Heart left ventricle (tissue), 16 donors: ENCODE measurements around the gene CNBD2. TPM values are rescaled to one million over a fixed set of nuclear protein-coding genes. Genes with fewer than 3 reads are reported as not detected.
"Not testable (repeated sequence)": the region's sequence is repeated elsewhere in the genome, so short reads cannot be mapped to it uniquely, and the experiment has no call there.

ENCODE experiments used
- ATAC-seq, 4 donors: fragments of 200-7000 bp; cut with Tn5 transposase; one replicate each; pipeline ENCODE4 v1.9.1; 2020 to 2022; ENCODE audit warnings: moderate library complexity in 4 of 4, mild to moderate bottlenecking in 3 of 4, moderate number of reproducible peaks in 1 of 4
- DNase-seq, 5 donors: peaks; one replicate each; pipeline ENCODE4 v3.0.0-alpha.2; 2020
- H3K27ac ChIP-seq, 12 donors: fragments of 200-600 bp; sonication (generic) in 4 of 12; one replicate each; pipeline versions ENCODE4 v1.5.0 to v1.8.0; 2016 to 2022; ENCODE audit warnings: mild to moderate bottlenecking in 2 of 12
- H3K27me3 ChIP-seq, 9 donors: fragments of 200-600 bp; sonication (generic) in 2 of 9; one replicate each; pipeline versions ENCODE4 v1.5.1 to v1.8.0; 2016 to 2022; ENCODE audit warnings: mild to moderate bottlenecking in 3 of 9
- H3K36me3 ChIP-seq, 9 donors: fragments of 200-600 bp; sonication (generic) in 2 of 9; one replicate each; pipeline versions ENCODE4 v1.5.0 to v1.8.0; 2018 to 2022; ENCODE audit warnings: mild to moderate bottlenecking in 2 of 9
- H3K4me1 ChIP-seq, 12 donors: fragments of 200-600 bp; sonication (generic) in 4 of 12; one replicate each; pipeline versions ENCODE4 v1.5.0 to v1.8.0; 2016 to 2022; ENCODE audit warnings: mild to moderate bottlenecking in 3 of 12
- H3K4me3 ChIP-seq, 12 donors: fragments of 200-600 bp; sonication (generic) in 4 of 12; one replicate each; pipeline versions ENCODE4 v1.5.0 to v1.8.0; 2017 to 2022; ENCODE audit warnings: mild to moderate bottlenecking in 9 of 12, moderate library complexity in 4 of 12
- H3K9me3 ChIP-seq, 12 donors: fragments of 200-600 bp; sonication (generic) in 4 of 12; one replicate each; pipeline versions ENCODE4 v1.5.0 to v1.8.0; 2016 to 2022; ENCODE audit warnings: mild to moderate bottlenecking in 1 of 12
- POLR2A ChIP-seq, 2 donors: fragments of 450-650 bp; IDR thresholded peaks; one replicate each; pipeline ENCODE4 v1.6.1; 2017; ENCODE audit warnings: antibody characterized with exemption in 2 of 2, mild to moderate bottlenecking in 2 of 2, moderate library complexity in 2 of 2
- WGBS, 4 donors: extraction: QIAGEN DNeasy Blood & Tissue Kit in 2 of 4; methylation state at CpG; one replicate each; pipeline versions ENCODE4 v1.1.5 to v1.1.7; 2013 to 2018; 5-methylcytosine and 5-hydroxymethylcytosine counted together
- intact Hi-C, 10 donors: fragments of 100-400 bp; cut with DNase I; formaldehyde crosslinking; loops; one replicate each; pipeline versions ENCODE4 v1.11.1 to v1.14.2; 2022
- polyA plus RNA-seq, 2 donors: library from polyadenylated mRNA; stranded (reverse); fragments of 200-250 nt; gene quantifications; one replicate each; pipeline ENCODE4 v1.2.3, GENCODE V29; 2013
- total RNA-seq, 9 donors: library from RNA; depleted of rRNA in 2 of 9; stranded (reverse); fragments of >200 nt in 2 of 9; fragmentation: NEBNext Ultra II Directional in 3 of 9; extraction: Animal tissue kit (Norgen Biotek cat#: 25700) in 3 of 9; gene quantifications; one replicate each; pipeline versions ENCODE4 v1.1.0 to v1.2.4, GENCODE V29; 2016 to 2023
- TF ChIP-seq, protein P1 (sequence below), 12 donors: fragments of 200-600 bp; sonication (generic) in 4 of 12; IDR thresholded peaks; one replicate each; pipeline versions ENCODE4 v1.5.0 to v1.8.0; 2018 to 2022; ENCODE audit warnings: antibody characterized with exemption in 12 of 12, mild to moderate bottlenecking in 5 of 12
- donor health status: ischemic (EF 13 %, LVEDD 7.1; RV severe dilation, severe dysfunction).
- donor health status: healthy with polysubstance abuse.
- donor health status: DM: no; HTN: yes; CAD: no.
- donor health status: DM: no; HTN: no; CAD: no.
- donor health status: ischemic (EF 25% LVEDD 6.9; RV normal size, moderate dysfunction).
- donor health status: ischemic (EF 25% LVEDD 5.7; RV mildly dilated, moderate dysfunction).
- donor health status: healthy.
- donor health status: DM: yes; HTN: yes; CAD: no.
- donor health status: ischemic (EF 35%, LVEDD 5.7; RV mildly dilated, moderate dysfunction).
- donor health status: nonischemic (EF 11% LVEDD 7.7; RV severe dilation, severe dysfunction).
- donor health status: DM: yes; HTN: yes; CAD: no.
- donor health status: PGD.
- donor health status: ischemic (EF 29% LVEDD 5.4; RV normal size, mild dysfunction).
- donor health status: nonischemic (EF 23%, LVEDD 6.1; RV moderate dilation, normal function).

CNBD2 gene
- total and polyA plus RNA-seq, 11 donors: 1.4 to 7.7 (median 3.6) TPM; not detected in 1

- 0 to 1% (median 1%) methylated on average over 25 to 75 of the region's 75 CpGs for WGBS, 4 donors
- DNase-seq (peak; percentile 91 to 96 (median 94)), ATAC-seq (peak; percentile 98 to 99 (median 99))
- TF ChIP-seq, protein P1, sequence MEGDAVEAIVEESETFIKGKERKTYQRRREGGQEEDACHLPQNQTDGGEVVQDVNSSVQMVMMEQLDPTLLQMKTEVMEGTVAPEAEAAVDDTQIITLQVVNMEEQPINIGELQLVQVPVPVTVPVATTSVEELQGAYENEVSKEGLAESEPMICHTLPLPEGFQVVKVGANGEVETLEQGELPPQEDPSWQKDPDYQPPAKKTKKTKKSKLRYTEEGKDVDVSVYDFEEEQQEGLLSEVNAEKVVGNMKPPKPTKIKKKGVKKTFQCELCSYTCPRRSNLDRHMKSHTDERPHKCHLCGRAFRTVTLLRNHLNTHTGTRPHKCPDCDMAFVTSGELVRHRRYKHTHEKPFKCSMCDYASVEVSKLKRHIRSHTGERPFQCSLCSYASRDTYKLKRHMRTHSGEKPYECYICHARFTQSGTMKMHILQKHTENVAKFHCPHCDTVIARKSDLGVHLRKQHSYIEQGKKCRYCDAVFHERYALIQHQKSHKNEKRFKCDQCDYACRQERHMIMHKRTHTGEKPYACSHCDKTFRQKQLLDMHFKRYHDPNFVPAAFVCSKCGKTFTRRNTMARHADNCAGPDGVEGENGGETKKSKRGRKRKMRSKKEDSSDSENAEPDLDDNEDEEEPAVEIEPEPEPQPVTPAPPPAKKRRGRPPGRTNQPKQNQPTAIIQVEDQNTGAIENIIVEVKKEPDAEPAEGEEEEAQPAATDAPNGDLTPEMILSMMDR (IDR thresholded peaks at IDR 0.05): no peak
- peak; percentile 66 to 91 for TF ChIP-seq POLR2A (IDR thresholded peaks at IDR 0.05)
- intact Hi-C loops: loop anchor here in 3 of 10 donors (2.0 to 5.0 kb wide), 3 partner anchors 14 to 98 kb away; partner anchors contain the start of gene SCAND1 (in 1 of the 3)
- H3K27me3 ChIP-seq: no peaks in the 10 kb centered on the region
- no peaks in the 10 kb centered on the region for H3K9me3 ChIP-seq
- peaks cover 0 to 20% (median 0%) of the 10 kb centered on the region in 9 donors for H3K36me3 ChIP-seq
- peaks cover 0 to 40% (median 29%) of the 10 kb centered on the region in 12 donors for H3K4me1 ChIP-seq
- peak overlapping the region; percentile 72 to 100 (median 96) for H3K4me3 ChIP-seq
- peak overlapping the region; percentile 92 to 100 (median 98) for H3K27ac ChIP-seq
Measured at GRCh38 chr20:36050436-36051317, 82.3 kb downstream of the CNBD2 start.

- intact Hi-C loops: loop anchor here in 3 of 10 donors (2.0 to 5.0 kb wide), 3 partner anchors 13 to 99 kb away; partner anchors contain the start of gene SCAND1 (in 1 of the 3)
- peaks cover 0 to 32% (median 23%) of the 10 kb centered on the region in 12 donors for H3K4me1 ChIP-seq
- no peaks in the 10 kb centered on the region for H3K9me3 ChIP-seq
- no peaks in the 10 kb centered on the region for H3K27me3 ChIP-seq
- WGBS, 4 donors: 83 to 85% (median 83%) methylated on average over 13 of the region's 13 CpGs
- DNase-seq: no peak
- H3K4me3 ChIP-seq: peak overlapping the region; percentile 72 to 100 (median 96)
- ATAC-seq: no peak
- H3K36me3 ChIP-seq: peaks cover 0 to 14% (median 0%) of the 10 kb centered on the region in 9 donors
- TF ChIP-seq, protein P1 (IDR thresholded peaks at IDR 0.05): no peak
- H3K27ac ChIP-seq: peak overlapping the region in 11 of 12 donors; percentile 92 to 100 (median 99)
Measured at GRCh38 chr20:36051318-36052116, 83.1 kb downstream of the CNBD2 start.

GRCh38 chr20:36052117-36052513 is 83.7 kb downstream of the CNBD2 start:
- Histone ChIP-seq H3K27me3 (no peaks in the 10 kb centered on the region), H3K9me3 (no peaks in the 10 kb centered on the region), H3K27ac (no peak overlapping the region), H3K4me1 (peaks cover 0 to 26% (median 17%) of the 10 kb centered on the region in 12 donors), H3K36me3 (peaks cover 0 to 11% (median 0%) of the 10 kb centered on the region in 9 donors), H3K4me3 (no peak overlapping the region)
- DNase-seq (no peak), ATAC-seq (no peak)
- intact Hi-C loops: loop anchor here in 2 of 10 donors (5.0 kb wide), 2 partner anchors 40 to 100 kb away; partner anchors contain the start of gene SCAND1 (in 1 of the 2)
- WGBS, 4 donors: 84 to 87% (median 85%) methylated on average over 6 of the region's 6 CpGs
- TF ChIP-seq, protein P1 (IDR thresholded peaks at IDR 0.05): no peak
- TF ChIP-seq POLR2A (IDR thresholded peaks at IDR 0.05): no peak

DNA sequence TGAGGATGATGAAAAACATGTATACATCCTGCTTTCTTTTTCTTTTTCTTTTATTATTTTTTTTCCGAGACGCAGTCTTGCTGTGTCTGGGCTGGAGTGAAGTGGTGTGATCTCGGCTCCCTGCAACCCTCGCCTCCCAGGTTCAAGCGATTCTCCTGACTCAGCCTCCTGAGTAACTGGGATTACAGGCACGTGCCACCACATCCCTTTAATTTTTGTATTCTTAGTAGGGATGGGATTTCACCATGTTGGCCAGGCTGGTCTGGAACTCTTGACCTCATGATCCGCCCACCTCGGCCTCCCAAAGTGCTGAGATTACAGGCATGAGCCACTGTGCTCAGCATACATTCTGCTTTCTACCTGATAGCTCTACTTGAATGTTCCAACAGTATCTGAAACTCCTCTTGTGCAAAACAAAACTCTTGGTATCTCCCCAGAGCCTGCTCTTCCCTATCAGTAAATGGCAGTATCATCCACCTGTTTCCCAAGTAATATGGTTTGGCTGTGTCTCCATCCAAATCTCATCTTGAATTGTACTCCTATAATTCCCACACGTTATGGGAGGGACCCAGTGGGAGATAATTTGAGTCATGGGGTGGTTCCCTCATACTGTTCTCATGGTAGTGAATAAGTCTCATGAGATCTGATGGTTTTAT is 85.6 kb downstream of the CNBD2 start:
- not testable (repeated sequence) for ATAC-seq
- WGBS, 4 donors: 83 to 89% (median 85%) methylated on average over 9 of the region's 9 CpGs
- intact Hi-C loops: loop anchor here in 2 of 10 donors (5.0 kb wide), 2 partner anchors 38 to 102 kb away; partner anchors contain the start of gene SCAND1 (in 1 of the 2)

More for the DNA sequence above, 85.6 kb downstream of the CNBD2 start:
- not testable (repeated sequence) for H3K4me1 ChIP-seq, H3K36me3 ChIP-seq, H3K9me3 ChIP-seq, H3K27me3 ChIP-seq, DNase-seq, H3K27ac ChIP-seq, H3K4me3 ChIP-seq
